Pancreas (tissue), 10 donors: ENCODE measurements around the gene TRPV4. TPM values are rescaled to one million over a fixed set of nuclear protein-coding genes. Genes with fewer than 3 reads are reported as not detected.

ENCODE experiments used
- ATAC-seq, 4 donors: fragments of 200-7000 bp; cut with Tn5 transposase; one replicate each; pipeline versions ENCODE4 v1.8.0 to v1.9.1; 2020; ENCODE audit warnings: mild to moderate bottlenecking in 4 of 4, moderate library complexity in 4 of 4
- DNase-seq, 6 donors: peaks; one replicate each; pipeline ENCODE4 v3.0.0-alpha.2; 2020
- FAIRE-seq: peaks from 2 replicates; lab custom pipeline; 2012; peaks lifted over from hg19 to GRCh38; lab: Jason Lieb, UNC
- H3K27ac ChIP-seq, 4 donors: fragments of 200-600 bp; sonication (generic); 1 replicate in 3 of 4; 2 replicates in 1 of 4; pipeline versions ENCODE4 v1.5.0 to v1.8.0; 2020
- H3K27me3 ChIP-seq, 4 donors: fragments of 200-600 bp; one replicate each; pipeline ENCODE4 v1.8.0; 2021
- H3K36me3 ChIP-seq, 3 donors: fragments of 200-600 bp; sonication (generic) in 1 of 3; one replicate each; pipeline versions ENCODE4 v1.5.0 to v1.8.0; 2020 to 2021
- H3K4me1 ChIP-seq, 3 donors: fragments of 200-600 bp; one replicate each; pipeline ENCODE4 v1.8.0; 2021
- H3K4me3 ChIP-seq, 4 donors: fragments of 200-600 bp; sonication (generic) in 2 of 4; one replicate each; pipeline versions ENCODE4 v1.5.0 to v1.8.0; 2020 to 2021
- H3K9me3 ChIP-seq, 4 donors: fragments of 200-600 bp; one replicate each; pipeline ENCODE4 v1.8.0; 2021
- WGBS, 2 donors: extraction: QIAGEN DNeasy Blood & Tissue Kit; methylation state at CpG; one replicate each; pipeline ENCODE4 v1.1.7; 2013; 5-methylcytosine and 5-hydroxymethylcytosine counted together
- intact Hi-C, 3 donors: fragments of 100-400 bp; cut with DNase I; formaldehyde crosslinking; loops; one replicate each; pipeline versions ENCODE4 v1.11.1 to v1.14.2; 2022
- polyA plus RNA-seq, 2 donors: library from polyadenylated mRNA; stranded (reverse); fragments of 200-250 nt; gene quantifications; one replicate each; pipeline ENCODE4 v1.2.3, GENCODE V29; 2013
- total RNA-seq, 6 donors: library from RNA; stranded (reverse); fragmentation: NEBNext Ultra II Directional in 4 of 6; extraction: Animal tissue kit (Norgen Biotek cat#: 25700) in 4 of 6; gene quantifications; one replicate each; pipeline versions ENCODE4 v1.2.1 to v1.2.4, GENCODE V29; 2021 to 2023
- TF ChIP-seq, protein P1 (sequence below), 4 donors: fragments of 200-600 bp; sonication (generic) in 3 of 4; IDR thresholded peaks; one replicate each; pipeline versions ENCODE4 v1.5.0 to v1.8.0; 2021; ENCODE audit warnings: antibody characterized with exemption in 4 of 4
- donor health status: healthy with polysubstance abuse.
- donor health status: DM: no; HTN: no; CAD: no; lungs with moderate emphysema.
- donor health status: DM: no; HTN: no; CAD: no.
- donor health status: control.
- donor health status: control.
- donor health status: Bipolar disorder and iron deficiency.
- donor health status: DM: yes; HTN: yes; CAD: no.
- donor health status: DM: no; HTN: no; CAD: no.
- donor health status: DM: no; HTN: no; CAD: no.
- donor health status: DM: yes; HTN: yes; CAD: no.

Gene TRPV4
- total and polyA plus RNA-seq, 8 donors: 1.9 to 4.9 (median 4.0) TPM

- DNase-seq (no peak), FAIRE-seq (no peak), ATAC-seq (no peak)
- no peaks in the 10 kb centered on the region for H3K9me3 ChIP-seq
- intact Hi-C loops: loop anchor here in 1 of 3 donors (10.0 kb wide), 1 partner anchor 70 kb away; the partner anchor contains the start of gene GLTP
- H3K27ac ChIP-seq: no peak overlapping the region
- TF ChIP-seq, protein P1, sequence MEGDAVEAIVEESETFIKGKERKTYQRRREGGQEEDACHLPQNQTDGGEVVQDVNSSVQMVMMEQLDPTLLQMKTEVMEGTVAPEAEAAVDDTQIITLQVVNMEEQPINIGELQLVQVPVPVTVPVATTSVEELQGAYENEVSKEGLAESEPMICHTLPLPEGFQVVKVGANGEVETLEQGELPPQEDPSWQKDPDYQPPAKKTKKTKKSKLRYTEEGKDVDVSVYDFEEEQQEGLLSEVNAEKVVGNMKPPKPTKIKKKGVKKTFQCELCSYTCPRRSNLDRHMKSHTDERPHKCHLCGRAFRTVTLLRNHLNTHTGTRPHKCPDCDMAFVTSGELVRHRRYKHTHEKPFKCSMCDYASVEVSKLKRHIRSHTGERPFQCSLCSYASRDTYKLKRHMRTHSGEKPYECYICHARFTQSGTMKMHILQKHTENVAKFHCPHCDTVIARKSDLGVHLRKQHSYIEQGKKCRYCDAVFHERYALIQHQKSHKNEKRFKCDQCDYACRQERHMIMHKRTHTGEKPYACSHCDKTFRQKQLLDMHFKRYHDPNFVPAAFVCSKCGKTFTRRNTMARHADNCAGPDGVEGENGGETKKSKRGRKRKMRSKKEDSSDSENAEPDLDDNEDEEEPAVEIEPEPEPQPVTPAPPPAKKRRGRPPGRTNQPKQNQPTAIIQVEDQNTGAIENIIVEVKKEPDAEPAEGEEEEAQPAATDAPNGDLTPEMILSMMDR (IDR thresholded peaks at IDR 0.05): no peak
- WGBS, 2 donors: 80 to 84% methylated on average over 20 of the region's 20 CpGs
- no peak overlapping the region for H3K4me3 ChIP-seq
- no peaks in the 10 kb centered on the region for H3K27me3 ChIP-seq
- no peaks in the 10 kb centered on the region for H3K36me3 ChIP-seq
- no peaks in the 10 kb centered on the region for H3K4me1 ChIP-seq
Measured at GRCh38 chr12:109814600-109815150, 18.5 kb downstream of the TRPV4 start.

DNA sequence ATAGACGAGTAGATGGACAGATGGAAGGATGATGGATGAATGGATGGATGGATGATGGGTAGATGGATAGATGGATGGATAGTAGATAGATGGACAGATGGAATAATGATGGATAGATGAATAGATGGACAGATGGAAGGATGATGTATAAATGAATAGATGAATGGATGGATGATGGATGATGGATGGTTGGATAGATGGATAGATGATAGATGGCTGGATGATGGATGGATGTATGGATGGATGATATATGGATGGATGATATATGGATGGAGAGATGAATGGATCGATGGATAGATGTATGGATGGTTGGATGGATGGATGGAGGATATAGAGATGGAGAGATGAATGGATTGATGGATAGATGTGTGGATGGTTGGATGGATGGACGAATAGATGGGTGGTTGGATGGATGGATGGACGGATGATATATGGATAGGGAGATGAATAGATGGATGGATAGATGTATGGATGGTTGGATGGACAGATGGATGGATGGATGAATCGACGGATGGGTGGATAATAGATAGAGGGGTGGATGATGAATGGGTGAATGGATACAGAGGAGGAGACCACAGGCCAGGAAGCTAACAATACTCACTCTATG lies 19.3 kb downstream of the TRPV4 start:
- ATAC-seq (no peak), FAIRE-seq (no peak), DNase-seq (no peak)
- no peaks in the 10 kb centered on the region for H3K27me3 ChIP-seq
- no peaks in the 10 kb centered on the region for H3K9me3 ChIP-seq
- H3K4me1 ChIP-seq: no peaks in the 10 kb centered on the region
- no peak overlapping the region for H3K4me3 ChIP-seq
- TF ChIP-seq, protein P1 (IDR thresholded peaks at IDR 0.05): no peak
- no peak overlapping the region for H3K27ac ChIP-seq
- WGBS, 2 donors: 90 to 94% methylated on average over 6 of the region's 6 CpGs
- intact Hi-C loops: loop anchor here in 1 of 3 donors (10.0 kb wide), 1 partner anchor 71 kb away; the partner anchor contains the start of gene GLTP
- no peaks in the 10 kb centered on the region for H3K36me3 ChIP-seq

GRCh38 chr12:109811624-109811995 lies 21.6 kb downstream of the TRPV4 start:
- Histone ChIP-seq H3K9me3 (no peaks in the 10 kb centered on the region), H3K36me3 (no peaks in the 10 kb centered on the region), H3K4me3 (no peak overlapping the region), H3K4me1 (no peaks in the 10 kb centered on the region), H3K27ac (no peak overlapping the region), H3K27me3 (no peaks in the 10 kb centered on the region)
- TF ChIP-seq, protein P1 (IDR thresholded peaks at IDR 0.05): no peak
- WGBS, 2 donors: 80 to 81% methylated on average over 5 of the region's 5 CpGs
- no peak for ATAC-seq
- intact Hi-C loops: loop anchor here in 1 of 3 donors (10.0 kb wide), 1 partner anchor 73 kb away; the partner anchor contains the start of gene GLTP
- no peak for DNase-seq
- FAIRE-seq: no peak

DNA sequence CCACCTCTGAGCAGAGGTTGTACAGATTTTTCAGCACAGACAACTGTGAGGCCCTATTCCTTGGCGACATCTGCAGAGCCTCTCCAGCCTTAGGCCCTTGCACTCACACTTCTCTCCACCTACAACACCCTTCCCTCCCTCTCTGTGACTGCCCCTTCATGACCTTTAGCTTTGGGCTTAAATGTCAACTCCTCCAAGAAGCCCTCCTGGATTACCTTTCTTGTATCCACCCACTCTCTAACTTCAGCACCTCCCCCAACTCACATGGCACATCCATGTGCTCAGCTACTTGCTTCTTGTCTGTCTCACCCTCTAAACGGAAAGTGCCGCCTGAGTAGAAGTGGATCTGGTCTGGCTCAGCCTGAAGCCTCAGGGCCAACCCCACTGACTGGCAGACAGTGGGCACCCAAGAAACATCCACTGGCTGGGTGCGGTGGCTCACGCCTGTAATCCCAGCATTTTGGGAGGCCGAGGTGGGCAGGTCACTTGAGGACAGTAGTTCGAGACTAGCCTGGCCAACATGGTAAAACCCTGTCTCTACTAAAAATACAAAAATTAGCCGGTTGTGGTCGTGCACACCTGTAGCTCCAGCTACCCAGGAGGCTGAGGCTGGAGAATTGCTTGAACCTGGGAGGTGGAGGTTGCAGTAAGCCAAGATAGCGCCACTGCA lies 22.1 kb downstream of the TRPV4 start:
- intact Hi-C loops: loop anchor here in 1 of 3 donors (10.0 kb wide), 1 partner anchor 74 kb away; the partner anchor contains the start of gene GLTP
- Histone ChIP-seq H3K27ac (no peak overlapping the region), H3K9me3 (no peaks in the 10 kb centered on the region), H3K4me3 (no peak overlapping the region), H3K4me1 (no peaks in the 10 kb centered on the region), H3K27me3 (no peaks in the 10 kb centered on the region), H3K36me3 (no peaks in the 10 kb centered on the region)
- no peak for DNase-seq
- ATAC-seq: no peak
- TF ChIP-seq, protein P1 (IDR thresholded peaks at IDR 0.05): no peak
- no peak for FAIRE-seq
- WGBS, 2 donors: 92 to 94% methylated on average over 10 of the region's 10 CpGs
